ENCODE measurements around the gene COMMD9. TPM values are rescaled to one million over a fixed set of nuclear protein-coding genes. Genes with fewer than 3 reads are reported as not detected.
A peak's percentile ranks its signal among the peaks of the same experiment; 100 is the strongest.

COMMD9 gene
- total and polyA plus RNA-seq, 2 of the 8 experiments (the other 6 are each of a cell fraction or from before 2014, with no cell fraction given), result 42.5 to 49.1 TPM

GRCh38 chr11:36288442-36289225 lies 590 bp downstream of the COMMD9 start:
- DNase-seq (ENCODE audit: low read depth in 1 of 2, low spot score in 2 of 2) (no peak), FAIRE-seq (no peak)
- peaks cover 7% of the 10 kb centered on the region for H3K23me2 ChIP-seq (ENCODE audit: low read depth, low read length)
- no peak overlapping the region for H2BK20ac ChIP-seq (ENCODE audit: low read length)
- H3K27ac ChIP-seq (ENCODE audit: low read depth, low read length), result no peak overlapping the region
- H3K4me3 ChIP-seq (ENCODE audit: extremely low read depth in 1 of 4, insufficient read depth in 2 of 4, low read depth in 3 of 4, low read length in 4 of 4), result peak overlapping the region; percentile 80 to 92 (median 88)
- no peak overlapping the region for H2BK12ac ChIP-seq (ENCODE audit: low read depth, low read length)
- H3K79me1 ChIP-seq (ENCODE audit: low read depth, low read length), result no peaks in the 10 kb centered on the region
- no peak overlapping the region for H3K18ac ChIP-seq (ENCODE audit: extremely low read depth, low read length)
- peaks cover 0 to 3% of the 10 kb centered on the region in 2 experiments for H4K20me1 ChIP-seq (replicated peaks in 1 of 2; ENCODE audit: control insufficient read depth in 1 of 2, insufficient read depth in 2 of 2, low read length in 2 of 2)
- H3K36me3 ChIP-seq (ENCODE audit: control insufficient read depth in 2 of 4, insufficient read depth in 4 of 4, low read length in 3 of 4), result no peaks in the 10 kb centered on the region
- H3K23ac ChIP-seq (ENCODE audit: insufficient read length), result no peak overlapping the region
- H3K9me3 ChIP-seq (ENCODE audit: insufficient read depth in 2 of 2, low read depth in 1 of 2, low read length in 1 of 2), result no peaks in the 10 kb centered on the region
- ChIA-PET CTCF (ENCODE audit: partially characterized antibody) (interaction anchor here (0.6 to 10.8 kb wide), 11 partner anchors 10 to 779 kb away, joined by 3 to 152 read pairs (median 4); no protein-coding TSS in a partner anchor), POLR2A (ENCODE audit: partially characterized antibody) (interaction anchor here (0.6 to 1.4 kb wide), 3 partner anchors 10 to 446 kb away, joined by 3 to 4 read pairs (median 4); no protein-coding TSS in a partner anchor)
- H4K5ac ChIP-seq (ENCODE audit: insufficient read length, low read depth, low read length), result no peak overlapping the region
- no peaks in the 10 kb centered on the region for H3K79me2 ChIP-seq (ENCODE audit: control insufficient read depth in 1 of 2, insufficient read depth in 2 of 2, low read length in 2 of 2)
- no peak overlapping the region for H3K56ac ChIP-seq (replicated peaks; ENCODE audit: insufficient read length, low read depth, low read length)
- peak overlapping the region in 3 of 4 experiments; percentile 66 to 72 (median 68); a peak in 6 of 7 replicates for H3K9ac ChIP-seq (replicated peaks in 1 of 4; ENCODE audit: extremely low read depth in 1 of 4, low read depth in 3 of 4, low read length in 3 of 4)
- H3K14ac ChIP-seq (ENCODE audit: insufficient read length), result no peak overlapping the region
- H2BK120ac ChIP-seq (replicated peaks; ENCODE audit: low read depth, low read length), result no peak overlapping the region
- WGBS, 2 experiments (ENCODE audit: extremely low coverage in 1 of 2, insufficient coverage in 1 of 2, insufficient read length in 1 of 2, insufficient replicate concordance in 2 of 2, low coverage in 1 of 2, low lambda C conversion rate in 2 of 2, missing lambda C conversion rate in 1 of 2), result 57% methylated on average over 31 of the region's 31 CpGs; no CpG with 5 or more reads in 1 of the 2 experiments
- peak overlapping the region; percentile 95; the same call in 1 of the 2 replicates for H4K8ac ChIP-seq (ENCODE audit: extremely low read depth, insufficient read depth, low read length)
- H2BK5ac ChIP-seq (ENCODE audit: low read depth, low read length), result no peak overlapping the region
- H3K4ac ChIP-seq (replicated peaks; ENCODE audit: insufficient read length, low read depth, low read length), result no peak overlapping the region
- H2AK5ac ChIP-seq (ENCODE audit: low read depth, low read length), result no peak overlapping the region
- peaks cover 0 to 5% (median 0%) of the 10 kb centered on the region in 4 experiments; a peak in 1 of 7 replicates for H3K27me3 ChIP-seq (replicated peaks in 1 of 4; ENCODE audit: control insufficient read depth in 3 of 4, extremely low read depth in 1 of 4, insufficient read depth in 3 of 4, low read length in 3 of 4)
- peaks cover 0 to 3% (median 0%) of the 10 kb centered on the region in 4 experiments; a peak in 4 of 7 replicates for H3K4me1 ChIP-seq (replicated peaks in 1 of 4; ENCODE audit: control insufficient read depth in 3 of 4, insufficient read depth in 4 of 4, low read length in 3 of 4)
- no peak overlapping the region for H2BK15ac ChIP-seq (ENCODE audit: low read length)
- peak overlapping the region; percentile 76 for H2AFZ ChIP-seq (ENCODE audit: low read length)
- peak overlapping the region; percentile 87 to 90 for H3K4me2 ChIP-seq (ENCODE audit: insufficient read depth in 1 of 2, low read depth in 2 of 2, low read length in 2 of 2)
- H4K91ac ChIP-seq (replicated peaks; ENCODE audit: insufficient read length, low read length), result no peak overlapping the region
- TF ChIP-seq RAD21 (IDR thresholded peaks at IDR 0.05 in 1 of 2, conservative IDR thresholded peaks at IDR 0.05 in 1 of 2; ENCODE audit: low read depth in 2 of 2, low read length in 2 of 2) (no peak), E2F6 (IDR thresholded peaks at IDR 0.05) (no peak), KDM4A (IDR thresholded peaks at IDR 0.05; ENCODE audit: low read depth, low read length, severe bottlenecking) (no peak), POLR2A (IDR thresholded peaks at IDR 0.05; ENCODE audit: control extremely low read depth in 1 of 2, low read depth in 2 of 2, low read length in 2 of 2) (no peak), EGR1 (IDR thresholded peaks at IDR 0.05; ENCODE audit: borderline replicate concordance, low read depth, low read length) (no peak), ATF2 (IDR thresholded peaks at IDR 0.05; ENCODE audit: low read length) (no peak), SRF (IDR thresholded peaks at IDR 0.05; ENCODE audit: low read depth, low read length) (no peak), TAF1 (IDR thresholded peaks at IDR 0.05; ENCODE audit: low read depth, low read length) (no peak), SUZ12 (IDR thresholded peaks at IDR 0.05; ENCODE audit: low read length) (no peak)

Measured in H1 (cell line).